SK-N-SH (cell line): ENCODE results near the gene TCF23. TPM values are rescaled to one million over a fixed set of nuclear protein-coding genes. Genes with fewer than 3 reads are reported as not detected.
"Not testable (repeated sequence)": the region's sequence is repeated elsewhere in the genome, so short reads cannot be mapped to it uniquely, and the experiment has no call there.

Experiments
- CTCF ChIA-PET: fragments of 300-600, 350-600 bp; formaldehyde crosslinking; extraction: SDS; loops from one replicate; lab custom pipeline; 2021; lab: Yijun Ruan, JAX
- POLR2A ChIA-PET: fragments of 350-600 bp; sonication (Branson Sonifier 250); formaldehyde crosslinking; extraction: SDS; loops from one replicate; lab custom pipeline; 2020; ENCODE audit warnings: antibody characterized with exemption, inconsistent platforms; lab: Yijun Ruan, JAX
- DNase-seq: peaks from one replicate; pipeline ENCODE4 v3.0.0; 2012
- H2AFZ ChIP-seq: fragments of 200-600 bp; sonication (generic); 2 replicates; pipeline ENCODE4 v1.8.1; 2016; ENCODE audit warnings: antibody characterized with exemption, mild to moderate bottlenecking, low read depth
- H3F3A ChIP-seq: fragments of 200-600 bp; sonication (generic); replicated peaks from 2 replicates; pipeline ENCODE3; 2016; ENCODE audit warnings: antibody characterized with exemption, mild to moderate bottlenecking; ENCODE audit not compliant: insufficient read depth
- H3K27ac ChIP-seq, 2 experiments: fragments of 200-500 bp in 1 of 2; fragments of 200-600 bp in 1 of 2; sonication (Bioruptor generic) in 1 of 2; sonication (generic), shearing (Covaris generic) in 1 of 2; 2 replicates each; pipeline versions ENCODE4 v1.5.1 to v1.6.1; 2014 to 2016; ENCODE audit warnings: low read depth in 2 of 2, inconsistent platforms in 1 of 2, low read length in 1 of 2, mild to moderate bottlenecking in 1 of 2, mixed read lengths in 1 of 2
- H3K27me3 ChIP-seq: fragments of 200-600 bp; sonication (generic), shearing (Covaris generic); 2 replicates; pipeline ENCODE4 v1.6.1; 2016; ENCODE audit warnings: mixed run types; ENCODE audit not compliant: insufficient read depth
- H3K36me3 ChIP-seq, 2 experiments: fragments of 200-500 bp in 1 of 2; fragments of 200-600 bp in 1 of 2; sonication (Bioruptor generic) in 1 of 2; sonication (generic) in 1 of 2; replicated peaks in 1 of 2; 2 replicates each; pipeline versions ENCODE3 to v1.5.1; 2014 to 2016; ENCODE audit warnings: low read length in 1 of 2, mild to moderate bottlenecking in 1 of 2; ENCODE audit not compliant: insufficient read depth in 2 of 2, control insufficient read depth in 1 of 2
- H3K4me1 ChIP-seq, 2 experiments: fragments of 200-500 bp in 1 of 2; fragments of 200-600 bp in 1 of 2; sonication (Bioruptor generic) in 1 of 2; sonication (generic), shearing (Covaris generic) in 1 of 2; 2 replicates each; pipeline versions ENCODE4 v1.5.1 to v1.6.1; 2014 to 2016; ENCODE audit warnings: low read depth in 1 of 2, low read length in 1 of 2, mixed run types in 1 of 2; ENCODE audit not compliant: insufficient read depth in 2 of 2, control insufficient read depth in 1 of 2
- H3K4me2 ChIP-seq: fragments of 200-600 bp; sonication (generic), shearing (Covaris generic); 2 replicates; pipeline ENCODE4 v1.6.1; 2017; ENCODE audit warnings: mixed run types
- H3K4me3 ChIP-seq, 2 experiments: fragments of 200-500 bp in 1 of 2; fragments of 200-600 bp in 1 of 2; sonication (Bioruptor generic) in 1 of 2; sonication (generic), shearing (Covaris generic) in 1 of 2; 2 replicates each; pipeline versions ENCODE4 v1.5.1 to v1.8.1; 2014 to 2016; ENCODE audit warnings: low read depth in 2 of 2, inconsistent platforms in 1 of 2, low read length in 1 of 2, mild to moderate bottlenecking in 1 of 2, mixed read lengths in 1 of 2, moderate library complexity in 1 of 2
- H3K79me2 ChIP-seq: fragments of 200-600 bp; sonication (generic); 2 replicates; pipeline ENCODE4 v1.8.1; 2017; ENCODE audit warnings: mild to moderate bottlenecking; ENCODE audit not compliant: insufficient read depth
- H3K9ac ChIP-seq: fragments of 200-600 bp; sonication (generic); 2 replicates; pipeline ENCODE4 v1.6.1; 2017; ENCODE audit warnings: mixed run types
- H3K9me2 ChIP-seq: fragments of 200-600 bp; sonication (generic); 2 replicates; pipeline ENCODE4 v1.6.1; 2017; ENCODE audit warnings: mixed run types
- H3K9me3 ChIP-seq: fragments of 200-600 bp; sonication (generic); 2 replicates; pipeline ENCODE4 v1.6.1; 2017; ENCODE audit warnings: mixed run types, mild to moderate bottlenecking, moderate library complexity
- H4K20me1 ChIP-seq: fragments of 200-600 bp; sonication (generic); 2 replicates; pipeline ENCODE4 v1.6.1; 2017; ENCODE audit warnings: mild to moderate bottlenecking, mixed run types; ENCODE audit not compliant: insufficient read depth
- CHD2 ChIP-seq: fragments of 150-350 bp; IDR thresholded peaks from 2 replicates; pipeline ENCODE4 v1.6.1; 2018; ENCODE audit warnings: low read length; ENCODE audit not compliant: partially characterized antibody
- GABPA ChIP-seq: IDR thresholded peaks from 2 replicates; pipeline ENCODE4 v1.4.0; 2012; ENCODE audit warnings: low read depth, mild to moderate bottlenecking
- GATA2 ChIP-seq: sonication (generic); formaldehyde crosslinking; IDR thresholded peaks from 2 replicates; pipeline ENCODE4 v1.5.0; 2020; ENCODE audit warnings: mild to moderate bottlenecking, missing genetic modification reagents
- MEF2A ChIP-seq: IDR thresholded peaks from 2 replicates; pipeline ENCODE4 v1.4.0; 2012; ENCODE audit warnings: low read depth, borderline replicate concordance
- MXI1 ChIP-seq: IDR thresholded peaks from 2 replicates; pipeline ENCODE4 v1.6.1; 2012; ENCODE audit warnings: mild to moderate bottlenecking, low read depth, low read length, improper control_type of control experiment
- NRF1 ChIP-seq: IDR thresholded peaks from 2 replicates; pipeline ENCODE4 v1.6.1; 2012; ENCODE audit warnings: low read depth, mild to moderate bottlenecking, low read length
- RAD21 ChIP-seq: IDR thresholded peaks from 2 replicates; pipeline ENCODE4 v1.6.1; 2012; ENCODE audit warnings: mild to moderate bottlenecking, low read length
- USF1 ChIP-seq: IDR thresholded peaks from 2 replicates; pipeline ENCODE4 v1.4.0; 2012; ENCODE audit warnings: low read depth, borderline replicate concordance
- ZBTB33 ChIP-seq: IDR thresholded peaks from 2 replicates; pipeline ENCODE4 v1.4.0; 2012; ENCODE audit warnings: low read depth, borderline replicate concordance
- WGBS: methylation state at CpG from one replicate; pipeline ENCODE4 v1.1.6; 2017; ENCODE audit warnings: low lambda C conversion rate; 5-methylcytosine and 5-hydroxymethylcytosine counted together
- polyA plus RNA-seq, 3 experiments: library from polyadenylated mRNA; depleted of rRNA; stranded (reverse); fragments of >200 nt; gene quantifications; 2 replicates each; pipeline ENCODE4 v1.2.3, GENCODE V29; 2012

The TCF23 gene
- polyA plus RNA-seq, 1 of the 3 experiments (the other 2 are of a cell fraction) = not detected

GRCh38 chr2:27118525-27119329 lies 30.1 kb upstream of the TCF23 start, which contains the start of gene CGREF1:
TSS of gene CGREF1 (minus strand) at chr2:27119128. CDS start at chr2:27104366, 14,762 bp downstream.
- Histone ChIP-seq H3K27ac (peak within 1 kb of the TSS in 1 of 2 experiments; percentile 48; a peak in 1 of 4 replicates), H3K4me2 (peak within 1 kb of the TSS; percentile 80), H3K36me3 (no peaks in the 10 kb centered on the region), H3K4me1 (peaks cover 0 to 15% of the 10 kb centered on the region in 2 experiments; a peak in 1 of 4 replicates), H3K4me3 (peak within 1 kb of the TSS; percentile 60 to 70), H3K9ac (no peak within 1 kb of the TSS), H3K79me2 (no peaks in the 10 kb centered on the region), H2AFZ (peak within 1 kb of the TSS; percentile 59; the same call in 1 of the 2 replicates), H3K9me3 (no peaks in the 10 kb centered on the region), H3K9me2 (no peaks in the 10 kb centered on the region), H4K20me1 (no peaks in the 10 kb centered on the region), H3K27me3 (no peaks in the 10 kb centered on the region), H3F3A (peaks cover 3% of the 10 kb centered on the region)
- peak; percentile 95 for DNase-seq
- CTCF ChIA-PET = interaction anchor here (0.6 to 3.6 kb wide), 9 partner anchors 10 to 161 kb away, joined by 3 to 13 read pairs (median 4); no protein-coding TSS in a partner anchor
- WGBS = 10% methylated on average over 46 of the region's 84 CpGs
- POLR2A ChIA-PET = interaction anchor here (0.5 to 0.9 kb wide), 6 partner anchors 13 to 1086 kb away, joined by 3 to 5 read pairs (median 3); no protein-coding TSS in a partner anchor
- TF ChIP-seq USF1 (no peak), GABPA (no peak), NRF1 (peak; percentile 76), RAD21 (no peak), GATA2 (no peak), CHD2 (peak; percentile 45), MEF2A (no peak), ZBTB33 (no peak), MXI1 (peak; percentile 91; the same call in 1 of the 2 replicates)
- TF ChIP-seq, all 33 proteins: peak for 3

- Histone ChIP-seq H2AFZ (peak overlapping the region; percentile 56; the same call in 1 of the 2 replicates), H3K4me1 (peaks cover 0 to 21% of the 10 kb centered on the region in 2 experiments; a peak in 1 of 4 replicates), H3K4me3 (peak overlapping the region; percentile 60 to 70), H3K4me2 (peak overlapping the region; percentile 80)
- H4K20me1 ChIP-seq, H3K27me3 ChIP-seq, H3K36me3 ChIP-seq, H3K9me3 ChIP-seq, H3K27ac ChIP-seq, H3F3A ChIP-seq, H3K79me2 ChIP-seq, POLR2A ChIA-PET, H3K9ac ChIP-seq, DNase-seq, H3K9me2 ChIP-seq: not testable (repeated sequence)
- CTCF ChIA-PET = interaction anchor here (0.6 to 3.6 kb wide), 6 partner anchors 11 to 72 kb away, joined by 3 to 13 read pairs (median 4); no protein-coding TSS in a partner anchor
- WGBS = 86% methylated on average over 8 of the region's 8 CpGs
Observed at GRCh38 chr2:27119330-27119670, 29.5 kb upstream of the TCF23 start.
